Esophagus muscularis mucosa (tissue), 4 donors: ENCODE measurements around the gene MACROD2.

Experiments
- CTCF ChIP-seq, 3 experiments: fragments of 200-600 bp in 2 of 3; fragments of 450-650 bp in 1 of 3; sonication (generic) in 2 of 3; IDR thresholded peaks; one replicate each; pipeline ENCODE4 v1.5.1; 2017 to 2019; ENCODE audit warnings: antibody characterized with exemption in 3 of 3, mild to moderate bottlenecking in 2 of 3, moderate library complexity in 1 of 3
- EP300 ChIP-seq: sonication (generic); formaldehyde crosslinking; IDR thresholded peaks from one replicate; pipeline ENCODE4 v1.6.1; 2017; ENCODE audit warnings: antibody characterized with exemption
- POLR2A ChIP-seq: fragments of 450-650 bp; IDR thresholded peaks from one replicate; pipeline ENCODE4 v1.6.1; 2017; ENCODE audit warnings: antibody characterized with exemption, moderate library complexity, mild to moderate bottlenecking, low read depth

- TF ChIP-seq CTCF (IDR thresholded peaks at IDR 0.05) (no peak), POLR2A (no peak), EP300 (no peak)
Observed at GRCh38 chr20:14114065-14114704, 118.9 kb downstream of the MACROD2 start.
